Activated CD4-positive, alpha-beta T cell treated with anti-CD3 and anti-CD28 coated beads, Interleukin-2, amount 50 U/mL, for 4 hours (primary cell): ENCODE results near the gene SLC30A4.

Source experiments
- DNase-seq, 2 experiments: peaks; one replicate each; pipeline ENCODE4 v3.0.0-alpha.2; 2020

The SLC30A4 gene

GRCh38 chr15:45449916-45450867 is 72.4 kb downstream of the SLC30A4 start:
- DNase-seq: no peak

- no peak for DNase-seq
These were observed 73.2 kb downstream of the SLC30A4 start for GRCh38 chr15:45449395-45449794.

GRCh38 chr15:45448066-45448915 is 74.3 kb downstream of the SLC30A4 start:
- no peak for DNase-seq

GRCh38 chr15:45443645-45444044 is 78.9 kb downstream of the SLC30A4 start:
- DNase-seq: no peak

- DNase-seq: no peak
These were observed 79.9 kb downstream of the SLC30A4 start for GRCh38 chr15:45442507-45443135.

GRCh38 chr15:45441686-45442085 is 80.9 kb downstream of the SLC30A4 start:
- no peak for DNase-seq

GRCh38 chr15:45441036-45441435 is 81.5 kb downstream of the SLC30A4 start:
- DNase-seq: no peak

- DNase-seq: no peak
These were observed 82.9 kb downstream of the SLC30A4 start for GRCh38 chr15:45439521-45440260.

- DNase-seq: no peak
These were observed 87.2 kb downstream of the SLC30A4 start for GRCh38 chr15:45435124-45435903.

- no peak for DNase-seq
These were observed 88.4 kb downstream of the SLC30A4 start for GRCh38 chr15:45434078-45434567.

GRCh38 chr15:45431511-45431910 is 91.0 kb downstream of the SLC30A4 start:
- no peak for DNase-seq

GRCh38 chr15:45429941-45430792 is 92.4 kb downstream of the SLC30A4 start:
- peak; percentile 78 to 81 for DNase-seq
